Mesodermal cell (in vitro differentiated cells): Measurements from ENCODE around the gene CATSPERE.

Experiments
- H3K27ac ChIP-seq: 2 replicates; pipeline ENCODE4 v1.7.0; 2013; ENCODE audit warnings: mild to moderate bottlenecking, low read depth, low read length, moderate library complexity; ENCODE audit not compliant: severe bottlenecking
- H3K36me3 ChIP-seq: 2 replicates; pipeline ENCODE4 v1.7.1; 2013; ENCODE audit warnings: mild to moderate bottlenecking, low read length, moderate library complexity; ENCODE audit not compliant: control insufficient read depth, insufficient read depth
- H3K4me1 ChIP-seq: one replicate; pipeline ENCODE4 v1.7.1; 2013; ENCODE audit warnings: mild to moderate bottlenecking, low read length; ENCODE audit not compliant: insufficient read depth, control insufficient read depth, poor library complexity, severe bottlenecking
- H3K4me3 ChIP-seq: 2 replicates; pipeline ENCODE4 v1.7.0; 2013; ENCODE audit warnings: low read length, control low read depth, mild to moderate bottlenecking; ENCODE audit not compliant: insufficient read depth, poor library complexity, severe bottlenecking; ENCODE audit errors: extremely low read depth
- H3K9me3 ChIP-seq: 2 replicates; pipeline ENCODE4 v1.7.1; 2013; ENCODE audit warnings: mild to moderate bottlenecking, low read length, moderate library complexity; ENCODE audit not compliant: control insufficient read depth
- WGBS, 2 experiments: methylation state at CpG; one replicate each; pipeline ENCODE4 v1.1.5; 2013; ENCODE audit warnings: missing lambda C conversion rate in 2 of 2; ENCODE audit not compliant: insufficient coverage in 2 of 2; 5-methylcytosine and 5-hydroxymethylcytosine counted together

The CATSPERE gene

DNA sequence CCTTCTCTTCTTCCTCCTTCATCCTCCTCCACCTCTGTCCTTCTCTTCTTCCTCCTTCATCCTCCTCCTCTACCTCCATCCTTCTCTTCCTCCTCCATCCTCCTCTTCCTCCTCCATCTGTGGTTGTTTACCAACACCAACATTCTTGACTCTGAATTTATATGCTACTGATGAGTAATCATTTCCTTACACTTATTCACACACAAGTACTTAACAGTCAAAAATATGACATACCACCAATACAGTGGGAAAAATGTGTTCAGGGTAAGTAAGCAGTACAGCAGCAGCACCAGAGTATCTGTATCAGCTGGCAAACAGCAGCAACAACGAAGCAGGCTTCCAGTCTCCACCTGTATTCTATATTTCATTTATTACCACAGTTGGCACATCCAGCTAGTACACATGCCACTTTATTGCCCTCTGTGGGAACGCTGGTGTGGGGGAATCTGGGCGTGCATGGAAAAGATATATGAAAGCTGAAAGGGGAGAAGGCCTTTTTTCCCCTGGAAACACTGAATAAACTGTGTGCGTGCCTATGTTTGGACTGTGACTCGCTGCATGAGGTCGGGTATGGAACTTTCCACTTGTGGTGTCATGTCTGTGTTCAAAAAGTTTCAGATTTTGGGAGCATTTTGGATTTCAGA is 25.4 kb upstream of the CATSPERE start:
- Histone ChIP-seq H3K36me3 (peaks cover 26% of the 10 kb centered on the region), H3K4me1 (peaks cover 11% of the 10 kb centered on the region), H3K27ac (peak overlapping the region; percentile 90), H3K4me3 (no peak overlapping the region), H3K9me3 (no peaks in the 10 kb centered on the region)
- 93 to 100% methylated on average over 1 to 6 of the region's 6 CpGs for WGBS, 2 experiments

DNA sequence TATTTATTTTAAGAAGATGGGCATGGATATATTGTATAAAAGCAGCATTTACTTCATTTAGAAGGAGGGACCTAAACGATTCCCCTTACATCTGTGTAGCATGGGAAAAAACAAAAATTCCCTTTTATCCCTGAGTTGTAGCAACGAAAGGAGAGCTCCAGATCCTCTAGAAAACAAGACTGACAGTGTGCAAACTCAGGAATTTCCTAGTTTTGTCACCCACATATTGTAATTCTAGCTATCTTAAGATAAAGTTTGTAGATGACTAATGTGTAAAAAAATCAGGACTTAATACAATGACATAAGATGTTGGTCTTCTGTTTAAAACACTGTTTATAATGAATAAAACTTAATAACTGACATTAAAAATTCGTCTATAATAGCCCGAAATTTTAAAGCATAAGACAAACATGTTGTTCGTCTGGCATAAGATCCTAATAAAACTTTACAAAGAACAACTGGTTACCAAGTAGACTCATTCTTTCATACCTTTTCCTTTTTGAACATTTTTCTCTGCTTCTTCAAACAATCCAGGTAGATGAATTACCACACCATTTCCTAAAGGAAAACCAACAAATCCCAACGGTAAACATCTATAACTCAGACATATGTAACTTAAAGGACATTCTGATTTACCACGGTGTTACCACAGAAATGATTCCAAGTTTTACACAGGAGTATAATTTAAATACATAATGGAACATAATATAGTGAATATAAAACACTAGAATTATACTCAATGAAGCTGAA is 24.6 kb upstream of the CATSPERE start:
- Histone ChIP-seq H3K27ac (peak overlapping the region; percentile 90), H3K36me3 (peaks cover 23% of the 10 kb centered on the region), H3K4me3 (no peak overlapping the region), H3K9me3 (no peaks in the 10 kb centered on the region), H3K4me1 (peaks cover 11% of the 10 kb centered on the region)
- WGBS, 2 experiments, result 86 to 89% methylated on average over 3 of the region's 7 CpGs

DNA sequence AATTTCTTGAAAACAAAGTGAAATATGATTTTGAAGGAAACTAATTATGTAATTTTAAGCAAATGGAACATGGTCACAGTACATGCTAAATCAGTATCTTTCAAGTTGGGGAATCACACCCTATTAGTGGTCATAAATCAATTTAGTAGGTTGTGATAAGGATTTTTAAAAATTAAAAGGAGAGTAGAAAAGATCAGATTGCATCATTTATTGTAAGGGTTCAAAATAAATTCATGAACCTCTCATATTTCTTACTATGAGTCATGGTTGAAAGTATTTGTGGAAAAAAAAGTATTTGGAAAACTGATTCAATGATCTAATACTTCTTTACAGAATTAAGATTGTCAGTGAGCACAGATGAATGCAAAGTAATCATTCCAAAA is 24.0 kb upstream of the CATSPERE start:
- Histone ChIP-seq H3K4me1 (peaks cover 11% of the 10 kb centered on the region), H3K27ac (no peak overlapping the region), H3K36me3 (peaks cover 20% of the 10 kb centered on the region), H3K4me3 (no peak overlapping the region), H3K9me3 (no peaks in the 10 kb centered on the region)

DNA sequence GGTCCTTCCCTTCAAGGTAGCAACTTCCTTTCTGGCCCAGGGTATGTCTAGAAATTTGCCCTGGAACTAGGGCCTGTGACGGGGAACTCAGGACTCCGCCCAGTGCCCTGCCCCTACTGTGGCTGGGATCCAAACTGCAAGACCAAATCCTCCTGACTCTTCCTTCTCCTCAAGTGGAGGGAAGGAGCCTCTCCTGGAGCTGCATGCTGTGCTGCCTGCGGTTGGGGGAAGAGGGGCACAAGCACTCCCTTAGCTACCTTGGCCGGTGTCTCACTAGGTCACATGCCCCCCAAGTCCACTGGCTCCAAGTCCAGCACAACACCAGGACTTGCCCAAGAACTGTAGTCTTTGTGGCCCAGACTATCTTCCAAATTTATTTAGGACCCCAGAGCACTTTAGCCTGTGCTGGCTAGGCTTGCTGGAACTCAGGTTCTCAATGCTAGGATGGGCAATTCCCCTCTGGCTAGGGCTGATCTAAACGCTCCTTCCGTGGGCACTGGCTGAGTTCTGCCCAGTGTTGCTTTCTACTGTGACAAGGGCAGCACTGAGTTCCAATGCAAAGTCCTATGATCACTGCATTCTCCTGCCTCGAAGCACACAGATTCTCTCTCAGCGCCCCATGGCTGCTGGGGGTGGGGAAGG is 21.6 kb upstream of the CATSPERE start:
- WGBS, 2 experiments, result 71 to 74% methylated on average over 2 to 5 of the region's 8 CpGs

DNA sequence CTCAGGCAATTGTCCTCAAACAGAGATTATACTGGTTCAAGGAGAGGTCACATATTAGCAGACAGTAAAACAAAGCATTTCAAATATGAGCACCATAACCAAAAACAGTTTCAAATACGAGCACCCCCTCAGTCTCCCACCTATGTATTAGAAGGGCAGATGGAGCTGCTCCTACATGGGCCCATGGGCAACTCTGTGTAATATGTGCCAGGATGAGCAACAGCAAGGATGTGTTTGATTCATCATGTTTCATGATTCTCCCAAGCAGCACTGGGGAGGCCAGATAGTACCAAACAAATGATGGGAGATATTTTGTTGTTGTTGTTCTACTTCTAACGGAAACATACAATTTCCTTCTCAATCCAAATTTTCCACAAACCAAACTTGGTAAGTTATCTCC is 18.2 kb upstream of the CATSPERE start:
- peaks cover 29% of the 10 kb centered on the region for H3K4me1 ChIP-seq
- H3K36me3 ChIP-seq, result peaks cover 13% of the 10 kb centered on the region
- WGBS, 2 experiments, result 100% methylated on average over 1 of the region's 2 CpGs; no CpG with 5 or more reads in 1 of the 2 experiments
- H3K27ac ChIP-seq, result no peak overlapping the region
- H3K4me3 ChIP-seq, result no peak overlapping the region
- no peaks in the 10 kb centered on the region for H3K9me3 ChIP-seq

More for the DNA sequence above, 21.6 kb upstream of the CATSPERE start:
- peaks cover 15% of the 10 kb centered on the region for H3K36me3 ChIP-seq
- H3K4me1 ChIP-seq, result peaks cover 12% of the 10 kb centered on the region
- H3K27ac ChIP-seq, result peak overlapping the region; percentile 8
- H3K9me3 ChIP-seq, result no peaks in the 10 kb centered on the region
- H3K4me3 ChIP-seq, result no peak overlapping the region

DNA sequence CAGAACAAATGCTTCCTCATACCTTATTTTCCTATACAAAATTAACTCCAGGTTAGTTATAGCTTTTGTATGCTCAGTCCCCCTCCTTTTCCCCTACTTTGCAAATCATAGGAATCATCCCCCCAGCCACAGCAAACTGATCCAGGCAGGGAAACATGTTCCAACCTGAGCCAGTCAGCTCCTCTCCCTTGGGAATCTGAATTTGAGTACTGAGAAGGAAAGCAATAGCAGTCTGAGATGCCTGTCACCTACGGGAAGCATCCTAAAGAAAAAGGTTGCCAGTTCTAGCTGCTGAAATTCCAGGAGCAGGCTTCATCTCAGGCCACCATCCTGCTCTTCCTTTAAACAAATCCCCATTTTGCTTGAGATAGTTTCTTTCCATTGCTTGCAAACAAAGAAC is 16.2 kb upstream of the CATSPERE start:
- peak overlapping the region; percentile 11 for H3K27ac ChIP-seq
- peaks cover 16% of the 10 kb centered on the region for H3K36me3 ChIP-seq
- WGBS, 2 experiments, result 33 to 56% methylated on average over 1 of the region's 1 CpG
- H3K4me1 ChIP-seq, result peaks cover 36% of the 10 kb centered on the region
- H3K4me3 ChIP-seq, result no peak overlapping the region
- H3K9me3 ChIP-seq, result no peaks in the 10 kb centered on the region

DNA sequence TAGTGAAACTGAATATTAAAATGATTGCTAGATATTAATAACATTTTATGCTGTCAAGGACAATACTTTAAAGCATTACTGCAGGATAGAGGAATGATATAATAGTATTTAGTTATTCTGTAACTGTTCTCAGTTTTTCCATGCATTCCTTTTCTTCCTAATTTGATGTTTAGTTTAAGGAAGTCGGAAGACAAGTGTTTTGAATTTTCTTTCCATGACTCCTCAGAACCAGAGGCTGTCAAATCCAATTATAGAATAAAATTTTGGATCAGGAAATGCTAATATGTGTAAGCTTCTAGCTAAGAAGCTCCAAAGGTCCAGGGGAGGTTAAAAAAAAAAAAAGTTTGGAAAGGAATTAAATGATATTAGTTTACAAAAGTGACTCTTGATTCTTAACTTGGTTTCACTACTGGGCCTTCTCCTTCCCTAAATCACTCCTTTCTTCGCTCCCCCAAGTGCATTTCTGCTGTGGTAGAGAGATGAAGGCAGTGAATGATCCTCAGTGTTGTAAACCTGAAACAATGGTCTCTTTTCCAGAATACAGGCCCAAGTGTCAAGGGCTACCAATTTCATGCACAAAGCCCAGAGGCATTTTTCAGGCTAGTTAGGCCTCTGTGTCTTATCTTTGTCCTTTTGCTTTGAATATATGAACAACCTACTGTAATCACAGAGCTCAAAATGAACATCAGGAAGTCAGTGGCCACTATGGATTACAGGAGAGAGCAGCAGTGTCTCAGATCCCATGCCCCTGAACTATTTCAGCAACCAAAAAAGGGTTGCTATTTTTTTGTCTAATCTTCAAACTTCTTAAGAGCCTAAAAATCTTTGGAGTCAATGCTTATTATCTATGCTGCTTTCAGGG is 15.5 kb upstream of the CATSPERE start:
- H3K27ac ChIP-seq, result peak overlapping the region; percentile 72
- peaks cover 43% of the 10 kb centered on the region for H3K4me1 ChIP-seq
- no CpG with 5 or more reads among the region's 2 CpGs for WGBS, 2 experiments
- H3K9me3 ChIP-seq, result no peaks in the 10 kb centered on the region
- no peak overlapping the region for H3K4me3 ChIP-seq
- peaks cover 16% of the 10 kb centered on the region for H3K36me3 ChIP-seq

DNA sequence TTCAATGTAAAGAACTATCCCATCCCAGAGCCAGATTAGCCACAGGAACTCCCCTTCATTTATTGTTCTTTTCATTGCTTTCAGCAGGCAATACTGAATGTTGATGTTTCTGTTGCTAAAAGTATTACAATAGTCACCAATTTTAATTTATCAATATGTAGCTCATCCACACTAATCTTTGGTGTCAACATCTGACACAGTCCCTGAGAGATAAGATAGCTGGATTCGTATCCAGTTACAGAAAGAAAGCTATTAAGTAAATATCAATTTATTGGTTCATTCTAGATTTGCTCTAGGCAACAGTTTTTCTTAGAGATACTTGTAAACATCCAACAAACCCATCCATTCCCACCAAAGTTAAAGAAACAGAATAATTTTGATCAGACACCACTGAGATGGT is 14.0 kb upstream of the CATSPERE start:
- H3K4me3 ChIP-seq, result no peak overlapping the region
- H3K36me3 ChIP-seq, result peaks cover 16% of the 10 kb centered on the region
- H3K27ac ChIP-seq, result no peak overlapping the region
- H3K9me3 ChIP-seq, result no peaks in the 10 kb centered on the region
- WGBS, 2 experiments, result no CpG with 5 or more reads among the region's 1 CpG
- H3K4me1 ChIP-seq, result peaks cover 43% of the 10 kb centered on the region

DNA sequence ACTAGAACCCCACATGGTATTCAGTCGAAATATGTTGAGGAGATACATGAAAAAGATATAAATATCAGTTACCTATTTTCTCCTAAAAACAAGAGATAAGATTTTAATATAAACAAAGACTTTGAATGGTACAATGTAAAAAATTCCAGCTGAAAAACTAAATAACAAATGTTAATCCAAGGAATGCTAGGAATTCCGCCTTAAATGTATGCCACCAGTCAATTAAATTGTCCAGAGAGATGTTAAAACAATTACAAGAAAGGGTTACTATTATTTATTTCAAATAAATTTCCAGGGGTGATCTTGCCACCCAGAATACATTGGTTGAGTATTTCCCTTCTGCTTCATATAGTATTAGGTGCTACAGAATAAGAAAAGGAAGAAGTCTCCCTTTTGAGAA is 13.5 kb upstream of the CATSPERE start:
- H3K4me3 ChIP-seq, result no peak overlapping the region
- WGBS, 2 experiments, result no CpG with 5 or more reads among the region's 2 CpGs
- H3K9me3 ChIP-seq, result no peaks in the 10 kb centered on the region
- peaks cover 43% of the 10 kb centered on the region for H3K4me1 ChIP-seq
- H3K36me3 ChIP-seq, result peaks cover 14% of the 10 kb centered on the region
- H3K27ac ChIP-seq, result no peak overlapping the region

DNA sequence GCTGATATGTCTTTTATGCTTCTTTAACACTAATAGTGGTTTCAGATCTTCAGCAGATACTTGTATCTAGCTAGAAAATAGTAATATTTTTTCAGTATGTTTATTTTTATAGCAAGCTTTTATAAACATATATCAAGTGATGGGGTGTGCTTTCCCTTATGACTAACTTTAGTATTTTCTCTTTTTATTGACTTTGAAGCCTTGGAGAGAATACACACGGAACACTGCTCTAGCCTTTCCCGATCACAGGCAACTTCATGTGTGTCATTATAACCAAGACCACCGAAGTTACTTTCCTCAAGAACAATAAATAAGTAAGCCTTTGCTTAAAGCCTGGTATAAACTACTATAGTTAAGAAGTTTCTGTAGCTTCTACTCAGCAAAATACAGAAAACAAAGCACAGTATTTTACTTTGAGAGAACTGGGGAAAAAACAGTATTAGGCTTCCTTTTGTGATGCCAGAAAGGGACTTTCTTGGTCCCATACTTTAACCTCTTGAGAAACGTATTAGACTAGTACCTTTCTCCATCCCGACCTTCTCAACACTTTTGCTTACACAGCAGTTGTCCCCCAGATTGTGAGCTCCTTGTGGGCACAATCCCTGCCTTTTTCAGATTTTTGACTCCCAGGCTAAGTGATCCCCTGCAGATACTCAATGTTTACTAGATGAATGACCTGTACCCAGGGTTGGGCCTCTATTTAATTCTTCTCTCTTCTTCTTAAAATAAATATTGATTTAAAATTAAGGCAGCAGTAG is 12.6 kb upstream of the CATSPERE start:
- WGBS, 2 experiments, result 70 to 87% methylated on average over 2 of the region's 5 CpGs
- Histone ChIP-seq H3K36me3 (peaks cover 8% of the 10 kb centered on the region), H3K27ac (no peak overlapping the region), H3K4me3 (no peak overlapping the region), H3K4me1 (peaks cover 43% of the 10 kb centered on the region), H3K9me3 (peaks cover 1% of the 10 kb centered on the region)
